ENCODE data around the gene CD4.

GRCh38 chr12:6833189-6833890, 44.0 kb downstream of the CD4 start:
- TF ChIP-seq CTCF (IDR thresholded peaks at IDR 0.05 in 2 of 3, conservative IDR thresholded peaks at IDR 0.05 in 1 of 3; ENCODE audit: borderline replicate concordance in 1 of 3, insufficient read depth in 1 of 3, low read depth in 2 of 3, low read length in 2 of 3) (no peak), TCF7L2 (IDR thresholded peaks at IDR 0.05; ENCODE audit: borderline replicate concordance, extremely low read depth, insufficient read depth, insufficient read length) (no peak), RAD21 (IDR thresholded peaks at IDR 0.05; ENCODE audit: low read depth) (no peak), EZH2phosphoT487 (IDR thresholded peaks at IDR 0.05; ENCODE audit: borderline replicate concordance) (no peak), POLR2AphosphoS5 (IDR thresholded peaks at IDR 0.05; ENCODE audit: low read depth, low read length) (no peak), CBX3 (IDR thresholded peaks at IDR 0.05; ENCODE audit: low read depth) (no peak), MAX (IDR thresholded peaks at IDR 0.05) (no peak), EZH2 (IDR thresholded peaks at IDR 0.05) (no peak), ZBTB33 (IDR thresholded peaks at IDR 0.05; ENCODE audit: extremely low read depth, insufficient replicate concordance, low read length) (no peak)
